OCI-LY3 (cell line): ENCODE measurements around the gene NT5M.

Source experiments
- H2AFZ ChIP-seq: fragments of 200-600, 300-600 bp; shearing (Covaris generic); 2 replicates; pipeline ENCODE4 v1.6.0; 2014; ENCODE audit warnings: antibody characterized with exemption, low read depth, low read length
- H3K27ac ChIP-seq: fragments of 200-600, 300-600 bp; sonication (generic); 2 replicates; pipeline ENCODE4 v1.5.1; 2014; ENCODE audit warnings: mild to moderate bottlenecking, low read length, moderate library complexity, mixed read lengths
- H3K27me3 ChIP-seq: fragments of 200-600, 300-600 bp; sonication (generic); 2 replicates; pipeline ENCODE4 v1.6.1; 2014; ENCODE audit warnings: low read depth, low read length, mixed read lengths
- H3K36me3 ChIP-seq: fragments of 200-600, 300-600 bp; sonication (generic); replicated peaks from 2 replicates; pipeline ENCODE3; 2014; ENCODE audit warnings: low read depth, low read length, mixed read lengths
- H3K4me1 ChIP-seq: fragments of 300-600, 200-600 bp; sonication (generic); 2 replicates; pipeline ENCODE4 v1.6.1; 2014; ENCODE audit warnings: low read length, mixed read lengths
- H3K4me2 ChIP-seq: fragments of 200-600, 300-600 bp; sonication (generic); 2 replicates; pipeline ENCODE4 v1.6.1; 2014; ENCODE audit warnings: low read length, mixed read lengths
- H3K4me3 ChIP-seq: fragments of 300-600, 200-600 bp; sonication (generic); 2 replicates; pipeline ENCODE4 v1.5.1; 2014; ENCODE audit warnings: antibody characterized with exemption, mild to moderate bottlenecking, low read length, moderate library complexity
- H3K79me2 ChIP-seq: fragments of 300-600, 200-600 bp; shearing (Covaris generic); 2 replicates; pipeline ENCODE4 v1.6.1; 2014; ENCODE audit warnings: mild to moderate bottlenecking, low read length, mixed read lengths
- H3K9ac ChIP-seq: fragments of 300-600, 200-600 bp; shearing (Covaris generic); 2 replicates; pipeline ENCODE4 v1.6.0; 2014; ENCODE audit warnings: mild to moderate bottlenecking, low read length, moderate library complexity
- H3K9me3 ChIP-seq: fragments of 200-600, 300-600 bp; shearing (Covaris generic); 2 replicates; pipeline ENCODE4 v1.6.1; 2014; ENCODE audit warnings: low read length, mixed read lengths; ENCODE audit not compliant: insufficient read depth
- H4K20me1 ChIP-seq: fragments of 200-600, 300-600 bp; sonication (generic); 2 replicates; pipeline ENCODE4 v1.6.1; 2016; ENCODE audit warnings: low read length, mixed read lengths; ENCODE audit not compliant: insufficient read depth
- CTCF ChIP-seq: fragments of 200-600, 300-600 bp; sonication (generic); IDR thresholded peaks from 2 replicates; pipeline ENCODE4 v1.5.1; 2014; ENCODE audit warnings: antibody characterized with exemption, low read length, low read depth
- EZH2phosphoT487 ChIP-seq: fragments of 200-600 bp; shearing (Covaris generic); IDR thresholded peaks from 2 replicates; pipeline ENCODE4 v1.6.1; 2018; ENCODE audit warnings: antibody characterized with exemption, mixed run types, low read depth

Gene NT5M

GRCh38 chr17:17349724-17350106 lies 46.5 kb downstream of the NT5M start:
- Histone ChIP-seq H3K4me2 (no peak overlapping the region), H3K27me3 (no peaks in the 10 kb centered on the region), H3K36me3 (no peaks in the 10 kb centered on the region), H3K9ac (no peak overlapping the region), H2AFZ (no peak overlapping the region), H3K4me3 (no peak overlapping the region), H3K9me3 (no peaks in the 10 kb centered on the region), H3K4me1 (0 out of 2 replicates have a peak, but pooled peaks cover 1% of the 10 kb centered on the region), H4K20me1 (no peaks in the 10 kb centered on the region), H3K27ac (no peak overlapping the region), H3K79me2 (no peaks in the 10 kb centered on the region)
- no peak for TF ChIP-seq EZH2phosphoT487

GRCh38 chr17:17350491-17351355 lies 47.5 kb downstream of the NT5M start:
- peaks cover 6% of the 10 kb centered on the region; the same call in 1 of the 2 replicates for H3K4me1 ChIP-seq
- TF ChIP-seq EZH2phosphoT487 (no peak), CTCF (no peak)
- no peaks in the 10 kb centered on the region for H3K27me3 ChIP-seq
- H3K4me2 ChIP-seq = no peak overlapping the region
- H3K27ac ChIP-seq = no peak overlapping the region
- H3K36me3 ChIP-seq = no peaks in the 10 kb centered on the region
- no peak overlapping the region for H2AFZ ChIP-seq
- no peak overlapping the region for H3K9ac ChIP-seq
- H3K4me3 ChIP-seq = no peak overlapping the region
- H4K20me1 ChIP-seq = no peaks in the 10 kb centered on the region
- no peaks in the 10 kb centered on the region for H3K9me3 ChIP-seq
- no peaks in the 10 kb centered on the region for H3K79me2 ChIP-seq

- H3K79me2 ChIP-seq = no peaks in the 10 kb centered on the region
- peaks cover 9% of the 10 kb centered on the region; the same call in 1 of the 2 replicates for H3K4me1 ChIP-seq
- no peak overlapping the region for H3K9ac ChIP-seq
- no peaks in the 10 kb centered on the region for H3K27me3 ChIP-seq
- no peak overlapping the region for H2AFZ ChIP-seq
- no peaks in the 10 kb centered on the region for H3K9me3 ChIP-seq
- H3K4me2 ChIP-seq = no peak overlapping the region
- H3K36me3 ChIP-seq = no peaks in the 10 kb centered on the region
- no peak overlapping the region for H3K27ac ChIP-seq
- H3K4me3 ChIP-seq = no peak overlapping the region
- no peak for TF ChIP-seq EZH2phosphoT487
- TF ChIP-seq CTCF = no peak
- no peaks in the 10 kb centered on the region for H4K20me1 ChIP-seq
These were observed 48.3 kb downstream of the NT5M start for GRCh38 chr17:17351356-17351891.

- no peaks in the 10 kb centered on the region for H3K27me3 ChIP-seq
- H3K9me3 ChIP-seq = no peaks in the 10 kb centered on the region
- TF ChIP-seq EZH2phosphoT487 = no peak
- H3K27ac ChIP-seq = no peak overlapping the region
- no peak overlapping the region for H3K9ac ChIP-seq
- H3K4me2 ChIP-seq = no peak overlapping the region
- H2AFZ ChIP-seq = no peak overlapping the region
- peaks cover 9% of the 10 kb centered on the region; the same call in 1 of the 2 replicates for H3K4me1 ChIP-seq
- no peak overlapping the region for H3K4me3 ChIP-seq
- no peaks in the 10 kb centered on the region for H3K36me3 ChIP-seq
- no peaks in the 10 kb centered on the region for H3K79me2 ChIP-seq
- H4K20me1 ChIP-seq = no peaks in the 10 kb centered on the region
These were observed 49.0 kb downstream of the NT5M start for GRCh38 chr17:17351901-17352781.
